Stimulated activated CD4-positive, alpha-beta T cell treated with anti-CD3 and anti-CD28 coated beads, Interleukin-1b, Interleukin-23, amount 100 ng/mL, for 4 hours (primary cell): ENCODE data around the gene RNF31.
A peak's percentile ranks its signal among the peaks of the same experiment; 100 is the strongest.

Experiments
- DNase-seq, 2 donors: peaks; one replicate each; pipeline ENCODE4 v3.0.0-alpha.2; 2020; ENCODE audit warnings: low read depth in 2 of 2

The RNF31 gene

GRCh38 chr14:24137529-24138395 is 9.5 kb upstream of the RNF31 start:
- no peak for DNase-seq

- DNase-seq: no peak
Observed at GRCh38 chr14:24138396-24139271, 8.7 kb upstream of the RNF31 start.

GRCh38 chr14:24139272-24139934 is 7.9 kb upstream of the RNF31 start:
- DNase-seq: no peak

GRCh38 chr14:24141097-24141880 is 6.0 kb upstream of the RNF31 start, which contains the start of gene EMC9:
Gene EMC9, minus strand, starts transcription at chr14:24141591. Its CDS starts 287 bp downstream, at chr14:24141304.
- DNase-seq: peak; percentile 99

GRCh38 chr14:24143511-24143910 is 3.8 kb upstream of the RNF31 start:
- no peak for DNase-seq

DNA sequence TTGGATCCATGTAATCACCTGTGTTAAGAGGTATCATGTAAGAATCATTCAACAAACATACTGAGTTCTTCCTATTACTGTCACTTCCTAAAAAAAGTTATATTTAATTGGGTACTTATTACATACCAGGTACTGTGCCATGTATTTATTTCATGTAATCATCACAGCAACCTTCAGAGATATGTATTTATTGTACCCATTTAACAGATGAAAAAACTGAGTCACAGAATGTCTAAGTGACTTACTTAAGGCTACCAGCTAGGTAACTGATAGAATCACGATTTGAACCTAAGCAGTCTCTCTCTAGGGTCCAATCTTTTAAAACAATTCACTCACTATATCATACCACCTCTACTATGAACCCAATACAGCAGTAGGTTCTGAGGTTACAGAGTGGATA is 2.8 kb upstream of the RNF31 start:
- DNase-seq: no peak

GRCh38 chr14:24145219-24145618 is 2.1 kb upstream of the RNF31 start:
- no peak for DNase-seq

DNA sequence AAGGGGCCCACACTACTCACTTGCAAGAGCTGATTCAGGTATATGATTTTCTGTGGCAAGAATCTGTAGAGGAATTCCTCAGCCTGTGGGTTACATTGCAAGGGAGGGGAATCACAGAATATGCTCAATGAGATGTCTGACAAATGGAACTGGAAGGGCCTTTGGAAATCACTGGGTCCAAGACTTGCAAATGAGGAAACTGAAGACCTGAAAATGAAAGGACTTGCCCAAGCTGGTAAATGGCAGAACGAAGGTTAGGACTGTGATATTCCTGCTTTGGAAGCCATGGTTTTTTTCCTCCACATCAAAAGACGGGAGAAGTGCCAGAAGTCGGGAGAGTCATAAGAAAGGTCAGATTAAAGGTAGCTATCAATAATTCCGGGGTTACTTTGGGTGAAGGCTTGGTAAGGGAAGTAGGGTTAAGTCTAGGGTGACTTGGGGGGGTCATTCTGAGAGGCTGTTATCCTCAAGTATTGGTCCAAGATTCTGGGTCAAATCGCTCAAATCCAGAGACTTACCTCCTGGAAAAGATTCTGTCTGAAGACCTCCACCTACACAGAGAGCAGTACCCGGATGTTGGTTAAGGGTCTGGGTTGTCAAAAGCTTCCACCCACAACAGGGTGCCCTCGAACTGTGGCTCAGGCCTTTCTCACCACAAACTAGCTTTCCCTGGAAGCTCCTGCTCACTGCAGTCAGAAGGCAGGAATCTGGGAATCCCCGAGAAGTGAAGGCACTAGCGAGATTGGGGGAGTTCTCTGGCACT is 1.4 kb upstream of the RNF31 start:
- DNase-seq: no peak

- peak; percentile 65 to 75 for DNase-seq
Observed at GRCh38 chr14:24146453-24146977, 783 bp upstream of the RNF31 start, which contains the start of gene PSME2. Gene PSME2, minus strand, starts transcription at chr14:24146610. Its CDS starts 29 bp downstream, at chr14:24146581.

DNA sequence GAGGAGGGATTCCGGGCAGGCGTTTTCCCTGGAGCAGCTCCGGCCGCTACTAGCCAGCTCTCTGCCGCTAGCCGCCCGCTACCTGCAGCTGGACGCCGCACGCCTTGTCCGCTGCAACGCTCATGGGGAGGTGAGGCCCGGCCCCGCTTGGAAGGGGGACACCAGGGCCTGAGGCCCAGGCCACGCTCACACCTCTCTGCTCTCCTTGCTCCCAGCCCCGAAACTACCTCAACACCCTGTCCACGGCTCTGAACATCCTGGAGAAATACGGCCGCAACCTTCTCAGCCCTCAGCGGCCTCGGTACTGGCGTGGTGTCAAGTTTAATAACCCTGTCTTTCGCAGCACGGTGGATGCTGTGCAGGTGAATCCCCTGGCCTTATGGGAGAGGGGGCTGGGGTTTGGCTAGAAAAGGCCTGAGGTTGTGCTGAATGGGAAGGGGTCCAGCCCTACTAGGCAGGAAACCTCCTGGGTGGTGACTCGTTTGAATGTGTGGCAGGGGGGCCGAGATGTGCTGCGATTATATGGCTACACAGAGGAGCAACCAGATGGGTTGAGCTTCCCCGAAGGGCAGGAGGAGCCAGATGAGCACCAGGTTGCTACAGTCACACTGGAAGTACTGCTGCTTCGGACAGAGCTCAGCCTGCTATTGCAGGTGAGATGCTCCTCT is 597 bp downstream of the RNF31 start:
- no peak for DNase-seq

DNA sequence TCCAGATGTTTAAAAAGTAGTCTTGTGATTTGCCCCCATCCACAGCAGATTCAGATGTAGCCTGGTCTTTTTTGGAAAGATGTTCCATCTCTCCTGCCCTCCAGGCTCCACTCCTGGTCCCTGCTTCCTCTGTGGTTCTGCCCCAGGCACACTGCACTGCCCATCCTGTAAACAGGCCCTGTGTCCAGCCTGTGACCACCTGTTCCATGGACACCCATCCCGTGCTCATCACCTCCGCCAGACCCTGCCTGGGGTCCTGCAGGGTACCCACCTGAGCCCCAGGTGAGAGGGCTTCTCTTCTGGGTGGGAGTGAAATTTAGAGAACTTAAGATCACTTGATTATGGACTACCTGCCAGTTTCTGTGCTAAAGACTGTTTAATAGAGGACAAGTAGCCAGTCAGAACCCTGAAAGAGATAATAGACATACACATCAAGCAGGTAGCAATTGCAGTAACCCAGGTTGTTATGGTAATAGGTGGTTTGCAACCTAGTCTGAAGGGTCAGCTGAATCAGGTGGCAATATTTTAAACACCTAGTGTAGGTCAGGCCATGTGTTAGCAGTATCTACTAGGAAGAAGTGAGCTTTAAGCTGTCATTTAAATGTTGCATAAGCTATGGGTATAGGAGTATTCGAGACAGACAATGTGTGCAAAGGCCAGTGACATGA is 2.1 kb downstream of the RNF31 start:
- no peak for DNase-seq

- no peak for DNase-seq
Observed at GRCh38 chr14:24150061-24150460, 2.8 kb downstream of the RNF31 start.

GRCh38 chr14:24150567-24150966 is 3.3 kb downstream of the RNF31 start:
- no peak for DNase-seq

- DNase-seq: no peak
Observed at GRCh38 chr14:24150993-24151392, 3.7 kb downstream of the RNF31 start.

GRCh38 chr14:24151404-24152080 is 4.2 kb downstream of the RNF31 start:
- no peak for DNase-seq

GRCh38 chr14:24155100-24155499 is 7.8 kb downstream of the RNF31 start:
- DNase-seq: no peak

- DNase-seq: no peak
Observed at GRCh38 chr14:24156840-24157239, 9.5 kb downstream of the RNF31 start.

DNA sequence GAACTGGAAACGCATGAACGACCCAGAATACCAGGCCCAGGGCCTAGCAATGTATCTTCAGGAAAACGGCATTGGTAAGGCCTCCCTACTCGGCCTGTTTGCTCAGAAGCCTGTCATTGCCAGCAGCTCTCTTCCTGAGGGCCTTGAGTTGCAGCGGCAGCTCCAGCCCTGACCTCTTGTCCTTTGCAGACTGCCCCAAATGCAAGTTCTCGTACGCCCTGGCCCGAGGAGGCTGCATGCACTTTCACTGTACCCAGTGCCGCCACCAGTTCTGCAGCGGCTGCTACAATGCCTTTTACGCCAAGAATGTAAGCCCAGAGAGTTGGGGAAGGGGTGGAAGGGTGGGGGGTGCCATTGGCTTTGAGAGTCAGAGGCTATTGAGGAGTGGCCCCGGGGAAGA is 10.0 kb downstream of the RNF31 start:
- DNase-seq: no peak
